Brain pericyte (primary cell): ENCODE measurements around the gene PIGB.
"Not testable (repeated sequence)": the region's sequence is repeated elsewhere in the genome, so short reads cannot be mapped to it uniquely, and the experiment has no call there.

Experiments used
- DNase-seq: peaks from one replicate; pipeline ENCODE4 v3.0.0-alpha.2; 2012; ENCODE audit warnings: low read depth, low spot score

Gene PIGB

DNA sequence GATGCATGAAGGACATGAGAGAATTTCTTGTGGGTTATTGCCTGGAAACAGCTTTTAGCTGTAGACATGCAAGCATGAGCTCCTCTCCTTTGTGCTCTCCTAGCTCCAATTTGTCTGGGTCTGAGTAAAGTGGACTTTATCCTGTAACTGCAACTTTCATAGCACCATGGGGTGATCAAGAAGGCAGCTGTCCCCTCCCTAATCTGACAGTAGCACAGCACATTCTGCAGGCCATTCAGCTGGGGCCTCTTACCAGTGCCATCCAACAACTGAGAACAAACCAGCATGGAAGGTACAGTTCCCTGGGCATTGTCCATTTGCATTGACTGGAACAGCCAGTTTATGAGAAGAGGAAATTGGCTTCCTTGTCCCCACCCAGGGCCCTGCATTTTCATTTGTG lies 21.7 kb upstream of the PIGB start:
- DNase-seq, result no peak

DNA sequence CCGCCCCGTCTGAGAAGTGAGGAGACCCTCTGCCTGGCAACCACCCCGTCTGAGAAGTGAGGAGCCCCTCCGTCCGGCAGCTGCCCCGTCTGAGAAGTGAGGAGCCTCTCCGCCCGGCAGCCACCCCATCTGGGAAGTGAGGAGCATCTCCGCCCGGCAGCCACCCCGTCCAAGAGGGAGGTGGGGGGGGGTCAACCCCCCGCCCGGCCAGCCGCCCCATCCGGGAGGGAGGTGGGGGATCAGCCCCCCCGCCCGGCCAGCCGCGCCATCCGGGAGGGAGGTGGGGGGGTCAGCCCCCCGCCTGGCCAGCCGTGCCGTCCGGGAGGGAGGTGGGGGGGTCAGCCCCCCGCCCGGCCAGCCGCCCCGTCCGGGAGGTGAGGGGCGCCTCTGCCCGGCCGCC lies 16.2 kb upstream of the PIGB start:
- not testable (repeated sequence) for DNase-seq

GRCh38 chr15:55319537-55320237 lies 665 bp downstream of the PIGB start:
- DNase-seq, result no peak

GRCh38 chr15:55320238-55320550 lies 1.2 kb downstream of the PIGB start:
- no peak for DNase-seq

DNA sequence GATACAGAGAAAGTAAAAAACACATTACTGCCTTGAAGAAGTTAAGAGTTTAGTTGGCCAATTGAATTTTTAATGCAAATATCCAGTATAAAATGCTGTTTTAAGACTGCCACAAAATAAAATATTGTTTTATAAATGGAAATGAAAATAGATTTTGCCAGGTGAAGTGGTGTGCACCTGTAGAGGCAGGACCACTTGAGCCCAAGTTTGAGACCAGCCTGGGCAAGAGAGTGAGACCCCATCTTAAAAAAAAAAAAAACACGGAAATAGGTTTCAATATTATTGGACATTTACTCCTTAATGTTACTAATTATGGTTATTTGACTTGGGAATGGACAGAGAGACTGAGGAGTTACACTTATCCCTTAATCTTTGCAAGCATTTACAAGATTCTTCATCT lies 1.9 kb downstream of the PIGB start:
- no peak for DNase-seq

DNA sequence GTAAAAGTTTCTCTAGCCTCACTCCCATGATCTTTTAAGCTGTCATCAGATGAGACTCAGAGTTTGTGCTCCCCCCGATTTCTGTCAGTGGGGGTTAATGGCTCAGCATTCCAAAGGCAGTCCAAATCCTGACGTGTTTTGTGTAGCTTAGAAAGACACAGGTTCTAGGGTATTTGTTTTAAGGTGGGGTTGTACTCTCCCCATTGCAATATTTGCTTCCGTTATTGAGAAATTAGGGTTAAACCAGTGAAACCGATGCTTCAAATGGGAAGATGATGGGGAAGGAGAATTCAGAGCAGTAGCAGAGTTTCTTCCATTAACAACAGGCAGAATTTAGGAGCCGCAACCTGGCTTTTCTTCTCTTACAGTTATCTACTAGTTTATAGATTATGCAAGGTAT lies 3.4 kb downstream of the PIGB start:
- no peak for DNase-seq

DNA sequence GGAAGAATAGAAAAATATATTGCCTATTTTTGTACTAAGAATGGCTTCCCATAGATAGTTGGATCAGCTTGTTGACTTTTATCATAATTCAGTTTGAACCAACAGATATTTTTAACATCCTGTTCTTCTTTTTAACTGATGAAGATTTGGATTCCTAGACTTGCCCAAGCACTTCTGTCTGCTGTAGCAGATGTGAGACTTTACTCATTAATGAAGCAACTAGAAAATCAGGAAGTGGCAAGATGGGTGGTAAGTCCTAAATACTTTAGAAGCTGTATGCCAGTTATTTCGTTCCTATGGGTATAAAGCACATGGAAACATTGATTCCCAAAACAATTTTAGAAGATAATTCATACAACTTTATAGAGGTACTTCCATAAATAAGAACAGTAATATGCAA lies 8.4 kb downstream of the PIGB start:
- no peak for DNase-seq

DNA sequence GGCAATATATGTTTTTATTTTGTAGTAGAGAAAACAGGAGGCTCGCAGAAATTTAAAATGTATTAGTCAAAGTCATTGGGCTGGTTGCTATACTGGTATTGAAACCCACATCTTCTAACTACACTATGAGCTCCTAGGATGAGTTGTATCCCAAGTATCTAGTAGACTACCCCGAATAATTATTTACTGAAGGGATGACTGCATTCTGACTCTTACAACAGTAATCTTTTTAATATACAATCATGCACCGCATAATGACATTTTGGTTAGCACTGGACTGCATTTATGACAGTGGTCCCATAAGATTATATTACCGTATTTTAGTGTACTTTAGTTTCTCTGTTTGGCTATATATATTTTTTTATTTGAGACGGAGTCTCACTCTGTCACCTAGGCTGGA lies 15.3 kb downstream of the PIGB start:
- no peak for DNase-seq

DNA sequence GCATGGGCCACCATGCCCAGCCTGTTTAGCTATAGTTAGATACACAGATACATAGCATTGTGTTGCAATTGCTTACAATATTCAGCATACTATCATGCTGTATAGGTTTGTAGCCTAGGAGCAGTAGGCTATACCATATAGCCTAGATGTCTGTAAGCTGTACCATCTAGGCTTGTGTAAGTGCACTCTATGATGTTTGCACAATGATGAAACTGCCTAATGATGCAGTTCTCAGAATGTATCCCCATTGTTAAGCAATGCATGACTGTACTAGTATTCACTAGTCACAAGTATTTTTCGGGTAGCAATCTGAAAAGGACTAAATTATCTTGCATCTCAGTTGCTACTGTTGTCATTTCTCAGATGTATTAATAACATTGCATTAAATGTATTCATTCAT lies 16.0 kb downstream of the PIGB start:
- DNase-seq, result no peak

DNA sequence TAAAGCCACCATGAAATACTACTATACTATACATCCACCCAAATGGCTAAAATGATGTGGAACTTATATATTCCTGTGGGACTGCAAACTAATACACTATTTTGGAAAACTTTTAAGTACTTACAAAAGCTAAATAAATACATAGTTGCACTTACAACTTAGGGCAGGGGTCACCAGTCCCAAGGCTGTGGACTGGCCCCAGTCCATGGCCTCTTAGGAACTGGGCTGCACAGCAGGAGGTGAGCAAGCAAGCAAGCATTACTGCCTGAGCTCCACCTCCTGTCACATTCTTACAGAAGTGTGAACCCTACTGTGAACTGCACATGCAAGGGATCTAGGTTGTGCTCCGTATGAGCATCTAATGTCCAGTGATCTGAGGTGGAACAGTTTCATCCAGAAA lies 18.1 kb downstream of the PIGB start:
- no peak for DNase-seq

- no peak for DNase-seq
These were observed 24.1 kb downstream of the PIGB start for GRCh38 chr15:55343168-55343567.

DNA sequence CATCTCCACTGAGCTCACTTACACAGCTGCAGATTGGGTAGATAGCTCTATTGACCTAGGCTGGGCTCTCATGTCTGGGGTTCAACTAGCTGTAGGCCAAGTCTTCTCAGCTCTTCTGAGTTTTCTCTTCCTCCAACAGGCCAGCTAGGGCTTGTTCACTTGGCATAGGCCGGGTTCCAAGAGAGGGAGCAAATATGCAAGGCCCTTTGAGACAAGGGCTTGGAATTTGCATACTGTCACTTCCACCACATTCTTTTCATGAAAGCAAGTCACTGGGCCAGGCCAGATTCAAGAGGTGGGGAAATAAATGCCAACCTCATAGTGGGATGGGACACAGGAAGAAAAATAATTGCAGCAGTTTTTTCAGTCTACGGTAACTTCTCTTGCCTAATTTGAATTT lies 25.2 kb downstream of the PIGB start:
- DNase-seq, result no peak

GRCh38 chr15:55348281-55348778 lies 29.3 kb downstream of the PIGB start:
- DNase-seq, result no peak

DNA sequence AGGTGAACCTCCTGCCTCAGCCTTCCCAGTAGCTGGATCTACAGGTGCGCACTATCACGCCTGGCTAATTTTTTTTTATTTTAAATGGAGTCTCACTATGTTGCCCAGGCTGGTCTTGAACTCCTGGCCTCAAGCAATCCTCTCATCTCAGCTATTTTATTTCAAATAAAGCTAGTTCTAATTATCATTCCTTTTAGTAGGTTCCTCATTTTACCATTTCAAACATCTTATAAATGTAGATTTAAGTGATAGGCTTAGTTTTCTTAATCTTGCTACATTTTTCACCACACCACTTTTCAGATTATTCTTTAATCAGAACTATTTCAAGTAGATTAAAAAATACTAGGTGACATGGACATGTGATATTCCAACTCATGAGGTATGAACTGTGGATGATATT lies 30.3 kb downstream of the PIGB start:
- DNase-seq, result no peak

GRCh38 chr15:55353025-55353424 lies 34.0 kb downstream of the PIGB start:
- no peak for DNase-seq

DNA sequence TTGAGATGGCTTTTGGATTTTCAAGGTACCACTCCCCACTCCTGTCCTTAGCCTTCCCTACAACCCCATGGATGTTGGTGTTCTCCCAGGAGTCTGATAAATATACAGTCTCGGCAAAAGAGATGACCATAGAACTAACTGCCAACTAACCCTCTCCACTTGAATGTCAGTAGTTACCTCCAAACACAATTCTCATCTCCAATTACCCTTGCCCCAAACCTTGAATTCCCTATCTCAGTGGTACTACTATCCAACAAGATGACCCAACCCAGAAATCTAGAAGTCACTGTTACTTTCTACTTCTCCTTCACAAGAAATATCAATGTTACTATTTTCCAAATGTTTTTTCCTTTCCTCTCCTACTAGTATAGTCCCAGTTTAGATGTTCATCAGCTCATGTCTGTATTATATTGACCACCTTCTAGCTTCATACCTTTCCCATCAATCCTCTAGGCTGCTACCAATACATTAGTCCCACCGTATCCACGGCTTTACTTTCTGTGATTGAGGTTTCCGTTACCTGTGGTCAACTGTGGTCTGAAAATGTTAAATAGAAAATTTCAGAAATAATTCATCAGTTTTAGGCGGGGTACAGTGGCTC lies 38.1 kb downstream of the PIGB start:
- DNase-seq, result no peak

GRCh38 chr15:55357774-55358173 lies 38.8 kb downstream of the PIGB start:
- no peak for DNase-seq

DNA sequence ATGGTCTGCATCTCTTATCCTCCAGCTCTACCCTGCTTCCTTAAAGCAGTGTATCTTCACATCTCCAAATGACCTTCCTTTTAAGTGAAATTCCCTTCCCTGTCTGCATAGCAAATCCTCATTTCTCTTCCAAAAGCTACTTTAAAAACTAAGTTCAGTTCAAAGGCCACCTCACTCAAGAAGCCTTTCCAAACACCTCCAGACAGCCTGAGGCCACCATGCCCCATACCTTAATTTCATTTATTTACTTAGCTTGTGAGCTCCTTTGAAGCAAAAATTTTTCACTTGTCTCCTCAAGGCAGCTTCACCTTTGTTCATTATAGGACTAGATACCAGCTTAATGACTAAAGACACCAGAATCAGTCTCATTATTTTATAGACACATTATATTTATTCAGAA lies 39.4 kb downstream of the PIGB start:
- DNase-seq, result no peak

DNA sequence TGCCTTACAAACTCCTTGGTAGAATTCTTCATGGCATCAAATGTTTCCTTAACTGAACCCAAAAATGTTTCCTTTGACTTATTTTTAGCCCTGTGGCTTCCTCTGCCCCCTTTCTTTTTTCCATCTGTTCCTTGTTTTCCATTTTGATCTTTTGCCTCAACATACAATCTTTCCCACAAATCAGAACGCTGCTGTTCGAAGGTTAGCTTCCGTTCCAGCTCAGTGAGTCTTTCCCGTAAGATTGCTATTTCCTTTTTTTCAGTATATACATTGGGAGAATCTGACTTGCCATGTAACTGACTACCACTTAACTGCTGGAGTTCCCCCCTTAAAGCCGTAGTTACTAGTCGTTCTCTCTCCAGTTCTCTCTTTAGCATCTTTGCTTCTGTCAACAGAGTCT lies 41.2 kb downstream of the PIGB start:
- no peak for DNase-seq

GRCh38 chr15:55361048-55361447 lies 42.0 kb downstream of the PIGB start:
- no peak for DNase-seq

GRCh38 chr15:55362641-55363040 lies 43.6 kb downstream of the PIGB start:
- no peak for DNase-seq

DNA sequence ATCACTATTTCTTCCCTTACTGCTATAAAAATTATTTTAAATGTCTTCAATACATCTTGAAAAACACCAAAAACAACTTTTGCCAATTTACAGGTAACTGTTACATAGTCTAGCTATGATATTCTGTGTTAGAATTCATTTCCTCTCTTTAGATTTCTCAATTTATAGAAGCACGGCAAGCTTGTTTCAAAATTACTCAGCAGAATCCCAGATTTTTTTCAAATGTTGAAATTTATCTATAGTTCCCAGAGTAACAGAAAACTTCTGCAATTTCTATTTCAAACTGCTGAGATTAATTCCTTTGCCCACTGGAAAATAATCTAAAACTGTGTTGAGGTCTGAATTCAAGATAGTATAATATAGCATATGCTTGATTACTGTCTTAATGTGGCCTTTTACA lies 48.0 kb downstream of the PIGB start:
- no peak for DNase-seq

DNA sequence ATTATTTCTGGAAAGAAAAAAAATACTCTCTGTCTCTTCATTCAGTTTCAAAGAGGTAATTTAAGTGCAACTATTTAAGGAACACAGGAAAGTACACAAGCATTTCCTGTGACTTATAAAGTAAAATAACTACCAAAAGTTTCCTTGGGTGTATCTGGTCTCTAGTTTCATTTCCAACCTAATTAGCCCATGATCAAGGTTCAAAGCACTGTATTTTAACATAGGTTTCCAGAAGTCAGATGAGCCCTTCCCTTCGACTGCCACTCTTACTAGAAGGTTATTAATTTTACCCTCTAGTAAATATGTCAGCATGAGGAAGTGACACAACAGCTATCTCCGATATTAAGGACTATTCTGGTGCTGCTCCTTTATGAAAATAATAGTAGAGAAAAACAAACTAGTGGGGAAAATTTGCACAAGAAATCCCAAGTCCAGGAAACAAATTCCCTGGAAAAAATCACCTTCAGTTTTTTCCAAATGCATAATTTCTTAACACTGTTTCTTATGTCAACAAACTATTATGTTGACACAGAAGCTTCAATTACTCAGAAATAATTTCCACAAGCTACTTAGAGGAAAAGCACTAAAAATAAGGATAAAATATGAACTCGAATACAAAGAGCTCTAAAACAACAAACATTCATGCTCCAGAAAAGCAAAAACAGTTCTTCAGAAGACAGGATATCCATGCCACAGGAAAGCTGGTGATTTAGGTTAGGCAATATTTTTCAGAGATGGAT lies 53.8 kb downstream of the PIGB start:
- no peak for DNase-seq
